Measurements from ENCODE around the gene ARL8A. TPM values are rescaled to one million over a fixed set of nuclear protein-coding genes. Genes with fewer than 3 reads are reported as not detected.
"Not testable (repeated sequence)": the region's sequence is repeated elsewhere in the genome, so short reads cannot be mapped to it uniquely, and the experiment has no call there.

Gene ARL8A
- 37.7 TPM for total RNA-seq

- DNase-seq (ENCODE audit: low read depth in 2 of 3, low spot score in 2 of 3), result peak in 2 of 3 donors; percentile 45 to 57
Measured at GRCh38 chr1:202144402-202145067, at the start of gene ARL8A. TSS of gene ARL8A (minus strand) at chr1:202144737. CDS start at chr1:202144572, 165 bp downstream.

DNA sequence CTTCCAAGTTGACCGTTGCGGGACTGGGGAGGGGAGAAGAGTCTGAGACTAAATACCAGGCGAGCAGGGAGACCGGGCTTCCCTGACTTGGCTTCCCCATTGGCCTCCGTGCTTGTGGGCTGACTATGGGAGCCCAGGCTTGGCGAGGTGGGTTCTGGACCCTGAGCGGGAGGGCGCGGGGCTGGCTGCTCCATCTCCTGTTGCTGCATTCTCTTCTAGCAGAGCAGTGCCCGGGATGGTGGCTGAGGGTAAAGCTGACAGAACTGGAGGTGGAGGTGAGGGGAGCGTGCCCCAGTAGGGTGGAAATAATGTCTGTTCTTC, 49.8 kb upstream of the ARL8A start:
- DNase-seq (ENCODE audit: low read depth in 2 of 3, low spot score in 2 of 3), result no peak

- DNase-seq (ENCODE audit: low read depth in 2 of 3, low spot score in 2 of 3), result peak in 1 of 3 donors; percentile 45
Measured at GRCh38 chr1:202193614-202194327, 49.2 kb upstream of the ARL8A start, which contains the start of gene LGR6. TSS of gene LGR6 (plus strand) at chr1:202193799. CDS start at chr1:202193990, 191 bp downstream.

DNA sequence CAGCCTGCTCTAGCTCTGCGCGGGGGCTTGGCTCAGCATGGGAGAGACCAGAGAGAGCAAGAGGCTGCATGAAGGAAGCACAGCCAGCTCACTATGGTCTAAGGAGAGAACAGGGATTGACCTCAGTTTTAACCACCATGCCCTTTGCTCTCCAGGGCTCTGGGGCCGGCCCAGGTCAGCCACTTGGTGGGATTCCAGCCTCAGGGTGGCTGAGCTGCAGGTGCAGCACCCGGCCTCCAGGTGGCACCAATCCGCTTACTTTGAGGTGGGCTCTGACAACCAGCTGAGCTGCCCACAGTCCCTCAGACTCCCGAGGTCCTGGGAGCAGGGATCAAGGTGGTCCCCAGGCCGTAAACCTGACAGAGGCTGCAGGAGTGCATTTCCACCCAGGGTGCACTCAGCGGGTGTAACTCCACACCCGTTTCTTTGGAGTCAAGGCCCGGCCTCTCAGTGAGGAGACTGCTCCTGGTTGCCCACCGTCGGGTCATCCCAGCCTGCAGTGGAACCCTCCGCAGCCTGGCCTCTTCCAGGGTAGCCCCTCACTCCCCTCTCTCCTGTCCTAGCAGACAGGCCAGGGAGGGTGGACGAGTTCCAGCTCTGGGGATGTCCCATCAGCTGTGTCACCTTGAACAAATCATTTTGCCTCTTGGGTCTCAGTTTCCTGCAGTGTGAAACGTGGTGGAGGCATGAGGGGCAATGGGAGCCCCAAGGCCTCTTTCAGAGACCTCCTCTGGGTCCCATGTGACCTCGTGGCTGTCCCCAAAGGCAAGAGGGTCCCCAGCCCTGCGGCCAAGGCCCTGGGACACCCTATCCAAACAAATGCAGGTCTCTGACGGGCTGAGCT, 48.5 kb upstream of the ARL8A start:
- peak in 2 of 3 donors; percentile 33 to 64 for DNase-seq (ENCODE audit: low read depth in 2 of 3, low spot score in 2 of 3)

DNA sequence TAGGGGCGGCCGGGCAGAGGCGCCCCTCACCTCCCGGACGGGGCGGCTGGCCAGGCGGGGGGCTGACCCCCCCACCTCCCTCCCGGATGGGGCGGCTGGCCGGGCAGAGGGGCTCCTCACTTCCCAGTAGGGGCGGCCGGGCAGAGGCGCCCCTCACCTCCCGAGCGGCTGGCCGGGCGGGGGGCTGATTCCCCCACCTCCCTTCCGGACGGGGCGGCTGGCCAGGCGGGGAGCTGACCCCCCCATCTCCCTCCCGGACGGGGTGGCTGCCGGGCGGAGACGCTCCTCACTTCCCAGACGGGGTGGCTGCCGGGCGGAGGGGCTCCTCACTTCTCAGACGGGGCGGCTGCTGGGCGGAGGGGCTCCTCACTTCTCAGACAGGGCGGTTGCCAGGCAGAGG, 46.9 kb upstream of the ARL8A start:
- DNase-seq (ENCODE audit: low read depth in 2 of 3, low spot score in 2 of 3), result not testable (repeated sequence)

- DNase-seq (ENCODE audit: low read depth in 2 of 3, low spot score in 2 of 3), result no peak
Measured at GRCh38 chr1:202189918-202190715, 45.6 kb upstream of the ARL8A start.

DNA sequence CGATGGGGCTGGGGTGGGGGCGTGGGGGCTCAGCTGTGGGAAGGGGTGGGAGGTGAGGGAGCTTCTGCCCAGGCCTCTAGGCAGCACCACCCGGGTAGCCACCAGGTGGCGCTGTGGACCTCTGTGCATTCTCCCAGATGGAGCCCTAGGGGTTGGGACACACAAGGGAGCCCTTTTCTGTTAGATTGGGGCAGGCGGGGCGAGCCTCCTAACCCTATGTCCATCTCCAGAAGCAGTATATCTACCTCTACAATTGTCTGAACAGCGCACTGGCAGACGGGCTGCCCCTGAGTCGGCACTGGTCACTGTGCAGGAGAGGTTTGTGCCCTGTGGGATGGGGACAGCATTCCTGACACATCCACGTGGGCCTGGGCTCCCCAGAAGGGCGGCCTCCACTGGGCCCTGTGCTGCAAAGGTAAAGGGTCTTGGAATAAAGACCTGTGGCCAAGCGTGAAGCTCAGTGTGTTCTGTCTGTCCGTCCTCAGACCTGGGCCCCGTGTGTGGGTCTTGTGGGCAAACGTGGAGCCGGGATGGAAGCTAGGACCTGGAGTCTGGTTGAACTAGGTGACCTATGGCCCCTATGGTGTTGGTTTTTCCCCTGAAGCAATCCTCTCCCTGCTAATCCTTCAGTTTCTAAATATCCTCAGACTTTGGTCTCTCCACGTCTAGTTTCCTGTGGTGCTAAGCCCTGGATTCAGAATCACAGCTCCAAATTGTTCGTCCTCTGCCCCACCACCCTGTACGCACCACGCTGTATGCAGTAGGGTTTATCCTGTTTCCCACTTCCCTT, 44.7 kb upstream of the ARL8A start:
- DNase-seq (ENCODE audit: low read depth in 2 of 3, low spot score in 2 of 3), result peak; percentile 60 to 76 (median 61)

DNA sequence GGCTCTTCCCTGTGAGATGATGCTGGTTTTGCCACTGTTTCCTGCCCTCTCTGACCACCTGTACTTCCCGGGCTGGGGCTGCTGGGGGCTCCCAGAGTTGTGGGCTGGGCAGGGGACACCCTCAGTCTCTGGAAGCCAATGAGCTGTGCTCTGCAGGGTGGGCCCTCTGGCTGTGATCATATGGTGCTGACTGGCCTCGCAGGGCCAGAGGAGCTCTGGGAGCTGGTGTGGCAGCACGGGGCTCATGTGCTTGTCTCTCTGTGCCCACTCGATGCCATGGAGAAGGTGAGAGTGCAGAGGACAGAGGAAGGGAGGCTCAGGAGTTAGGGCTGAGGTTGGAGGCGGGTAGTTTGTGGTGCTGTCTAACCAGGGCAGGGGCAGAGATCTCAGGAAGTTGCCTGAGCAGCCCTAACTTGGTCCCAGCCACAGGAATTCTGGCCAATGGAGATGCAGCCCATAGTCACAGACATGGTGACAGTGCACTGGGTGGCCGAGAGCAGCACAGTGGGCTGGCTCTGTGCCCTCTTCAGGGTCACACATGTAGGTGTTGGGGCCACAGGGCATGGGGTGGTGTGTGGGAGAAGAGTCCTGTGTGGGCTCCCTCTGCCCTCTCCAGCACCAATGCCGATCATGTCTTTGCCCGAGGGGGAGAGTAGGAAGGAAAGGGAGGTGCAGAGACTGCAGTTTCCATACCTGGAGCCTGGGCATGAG, 43.3 kb upstream of the ARL8A start:
- no peak for DNase-seq (ENCODE audit: low read depth in 2 of 3, low spot score in 2 of 3)

DNA sequence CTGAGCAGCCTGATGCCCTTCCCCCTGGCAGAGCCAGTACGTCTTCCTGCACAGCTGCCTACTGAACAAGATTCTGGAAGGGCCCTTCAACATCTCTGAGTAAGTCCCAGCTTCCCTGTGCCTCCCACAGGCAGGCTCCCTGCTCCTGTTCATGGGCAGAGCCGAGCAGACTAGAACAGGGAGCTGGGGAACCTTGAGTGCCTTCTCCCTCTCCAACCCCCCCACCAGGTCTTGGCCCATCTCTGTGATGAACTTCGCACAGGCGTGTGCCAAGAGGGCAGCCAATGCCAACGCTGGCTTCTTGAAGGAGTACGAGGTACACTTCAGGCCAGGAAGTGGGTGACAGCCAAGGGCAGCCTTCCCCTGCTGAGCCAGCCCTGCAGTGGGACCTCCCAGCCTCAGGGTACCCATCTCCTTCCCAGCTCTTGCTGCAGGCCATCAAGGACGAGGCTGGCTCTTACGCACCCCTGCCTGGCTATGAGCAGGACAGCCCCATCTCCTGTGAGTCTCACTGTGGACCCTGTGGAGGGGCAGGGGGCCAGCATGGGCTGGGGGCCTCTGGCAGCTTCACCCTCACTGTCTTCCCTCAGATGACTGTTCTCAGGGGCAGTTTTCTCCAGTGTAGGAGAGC, 42.6 kb upstream of the ARL8A start:
- DNase-seq (ENCODE audit: low read depth in 2 of 3, low spot score in 2 of 3), result no peak

DNA sequence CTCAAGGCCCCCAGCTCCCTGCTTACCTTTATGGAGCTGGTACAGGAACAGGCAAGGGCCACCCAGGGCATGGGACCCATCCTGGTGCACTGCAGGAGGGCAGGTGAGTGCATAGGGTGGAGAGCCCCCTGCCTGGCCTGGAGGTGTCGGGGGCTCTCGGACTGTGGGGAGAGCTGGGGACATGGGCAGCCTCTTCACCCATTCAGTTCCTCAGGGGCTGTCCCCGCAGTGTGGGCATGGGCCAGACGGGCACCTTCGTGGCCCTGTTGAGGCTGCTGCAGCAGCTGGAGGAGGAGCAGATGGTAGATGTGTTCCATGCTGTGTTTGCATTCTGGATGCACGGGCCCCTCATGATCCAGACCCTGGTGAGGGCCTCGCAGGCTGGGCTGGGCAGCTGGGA, 41.8 kb upstream of the ARL8A start:
- DNase-seq (ENCODE audit: low read depth in 2 of 3, low spot score in 2 of 3), result no peak

DNA sequence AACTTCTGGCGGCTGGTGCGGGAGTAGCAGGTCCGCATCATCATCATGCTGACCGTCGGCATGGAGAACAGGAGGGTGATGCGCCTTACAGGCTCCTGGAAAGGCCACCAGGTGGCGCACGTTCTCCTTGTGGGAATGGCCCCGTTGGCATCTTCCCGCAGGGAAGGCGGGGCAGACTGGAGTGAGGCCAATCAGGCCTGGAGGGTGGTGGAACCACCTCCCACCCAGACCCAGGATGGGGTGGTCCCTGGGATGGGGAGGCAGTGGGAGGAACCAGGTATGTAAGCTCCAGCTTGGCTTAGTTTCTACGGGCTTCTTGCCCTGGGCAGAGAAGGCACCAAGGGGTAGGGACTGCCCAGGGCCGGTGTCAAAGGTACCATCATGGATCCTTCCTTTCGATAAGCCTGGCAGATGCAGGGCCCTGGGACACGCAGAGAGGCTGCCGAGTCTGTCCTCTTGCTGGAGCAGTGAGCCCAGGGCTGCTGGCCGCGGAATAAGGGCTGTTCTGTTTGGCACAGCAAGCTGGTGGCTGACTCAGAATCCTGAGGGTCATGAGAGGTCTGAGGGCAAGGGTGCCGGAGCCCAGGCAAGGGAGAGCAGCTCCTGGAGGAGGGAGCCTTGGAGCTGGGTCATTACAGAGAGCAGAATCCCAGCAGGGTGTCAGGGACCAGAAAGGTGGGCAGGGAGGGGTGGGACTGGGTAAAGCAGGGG, 40.4 kb upstream of the ARL8A start:
- peak in 2 of 3 donors; percentile 75 to 85 for DNase-seq (ENCODE audit: low read depth in 2 of 3, low spot score in 2 of 3)

DNA sequence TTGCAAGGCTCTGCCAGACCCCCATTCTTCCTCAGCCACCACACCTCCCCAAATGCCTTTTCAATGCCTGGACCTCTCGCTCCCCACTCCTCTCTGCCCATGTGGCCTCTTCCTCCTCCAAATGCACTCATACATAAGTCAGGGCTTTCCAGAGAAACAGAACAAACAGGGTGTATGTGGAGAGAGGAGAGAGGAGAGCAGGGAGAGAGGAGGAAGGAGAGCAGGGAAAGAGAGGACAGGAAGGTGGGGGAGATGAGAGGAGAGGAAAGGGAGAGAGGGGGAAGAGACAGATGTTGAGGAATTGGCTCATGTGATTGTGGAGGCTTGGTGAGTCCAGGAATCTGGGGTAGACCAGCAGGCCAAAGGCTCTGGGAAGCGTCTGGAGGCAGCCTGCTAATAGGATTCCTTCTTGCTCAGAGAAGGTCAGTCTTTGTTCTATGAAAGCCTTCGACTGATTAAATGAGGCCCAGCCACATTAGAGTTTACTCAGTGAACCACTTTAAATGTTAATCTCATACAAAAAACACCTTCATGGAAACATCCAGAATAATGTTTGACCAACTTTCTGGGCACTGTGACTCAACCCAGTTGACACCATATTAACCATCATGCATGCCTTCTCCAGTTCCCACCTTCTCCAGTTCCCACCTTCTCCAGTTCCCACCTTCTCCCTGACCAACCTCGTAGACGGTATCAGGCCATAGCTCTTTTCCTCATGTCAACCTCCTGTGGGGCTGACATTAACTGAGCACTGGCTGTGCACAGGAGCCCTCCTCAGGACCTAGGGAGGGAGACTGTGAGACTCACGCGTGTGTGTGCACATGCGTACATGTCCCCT, 37.7 kb upstream of the ARL8A start:
- no peak for DNase-seq (ENCODE audit: low read depth in 2 of 3, low spot score in 2 of 3)

DNA sequence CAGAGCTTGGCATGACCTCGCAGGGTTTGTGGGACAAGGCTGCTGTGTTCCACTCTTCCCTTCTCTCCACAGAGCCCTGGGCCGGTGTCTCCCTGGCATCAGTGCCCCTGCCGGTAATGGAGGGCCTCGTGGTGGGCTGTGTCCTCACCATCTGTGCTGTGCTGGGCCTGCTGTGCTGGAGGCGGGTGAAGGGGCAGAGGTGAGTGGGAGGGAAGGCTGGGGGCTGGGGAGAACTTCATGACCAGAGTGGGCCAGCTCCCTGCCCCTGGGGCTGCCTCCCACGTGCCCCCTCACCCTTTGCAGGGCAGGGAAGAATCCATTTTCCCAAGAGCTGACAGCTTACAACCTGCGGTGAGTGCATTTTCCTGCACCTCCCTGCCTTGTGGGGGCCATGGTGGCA, 37.0 kb upstream of the ARL8A start:
- no peak for DNase-seq (ENCODE audit: low read depth in 2 of 3, low spot score in 2 of 3)

- DNase-seq (ENCODE audit: low read depth in 2 of 3, low spot score in 2 of 3), result not testable (repeated sequence)
Measured at GRCh38 chr1:202180751-202181139, 36.2 kb upstream of the ARL8A start.

- DNase-seq (ENCODE audit: low read depth in 2 of 3, low spot score in 2 of 3), result no peak
Measured at GRCh38 chr1:202179828-202180750, 35.6 kb upstream of the ARL8A start.
